CD4-positive, CD25-positive, alpha-beta regulatory T cell (primary cell): Measurements from ENCODE around the gene EPHX1. TPM values are rescaled to one million over a fixed set of nuclear protein-coding genes. Genes with fewer than 3 reads are reported as not detected.
"Not testable (repeated sequence)": the region's sequence is repeated elsewhere in the genome, so short reads cannot be mapped to it uniquely, and the experiment has no call there.

Source experiments
- ATAC-seq, 2 donors: fragments of 150-1000 bp; cut with Tn5 transposase; one replicate each; pipeline ENCODE4 v1.10.0; 2021; ENCODE audit warnings: low read depth in 2 of 2, moderate number of reproducible peaks in 2 of 2, moderate library complexity in 1 of 2
- DNase-seq, 3 donors: peaks; one replicate each; pipeline versions ENCODE4 v3.0.0 to v3.0.0-alpha.2; 2012 to 2022; ENCODE audit warnings: mixed read lengths in 1 of 3
- H3K27ac ChIP-seq: one replicate; pipeline ENCODE4 v1.7.0; 2013; ENCODE audit warnings: mild to moderate bottlenecking, low read length; ENCODE audit not compliant: insufficient read depth, poor library complexity, severe bottlenecking
- H3K27me3 ChIP-seq: one replicate; pipeline ENCODE4 v1.7.0; 2013; ENCODE audit warnings: low read length; ENCODE audit not compliant: control insufficient read depth, insufficient read depth
- H3K36me3 ChIP-seq: one replicate; pipeline ENCODE4 v1.7.0; 2013; ENCODE audit warnings: mild to moderate bottlenecking, low read length, moderate library complexity; ENCODE audit not compliant: control insufficient read depth, insufficient read depth
- H3K4me1 ChIP-seq: 2 replicates; pipeline ENCODE4 v1.7.0; 2013; ENCODE audit warnings: mild to moderate bottlenecking, low read length; ENCODE audit not compliant: insufficient read depth, control insufficient read depth, poor library complexity, severe bottlenecking
- H3K4me3 ChIP-seq: one replicate; pipeline ENCODE4 v1.7.0; 2013; ENCODE audit warnings: low read depth, mild to moderate bottlenecking, low read length, moderate library complexity
- H3K9me3 ChIP-seq, 2 experiments: 1 replicate in 1 of 2; 2 replicates in 1 of 2; pipeline ENCODE4 v1.7.0; 2013; ENCODE audit warnings: low read length in 2 of 2, mild to moderate bottlenecking in 1 of 2, moderate library complexity in 1 of 2; ENCODE audit not compliant: control insufficient read depth in 2 of 2
- H3K27ac Mint-ChIP-seq, 3 donors: one replicate each; pipeline ENCODE4 v1.8.0; 2020 to 2022; ENCODE audit warnings: mild to moderate bottlenecking in 3 of 3, mixed read lengths in 3 of 3, moderate library complexity in 2 of 3
- H3K27me3 Mint-ChIP-seq: one replicate; pipeline ENCODE4 v1.8.0; 2022; ENCODE audit warnings: mild to moderate bottlenecking, mixed read lengths
- H3K36me3 Mint-ChIP-seq: one replicate; pipeline ENCODE4 v1.8.0; 2020; ENCODE audit warnings: mixed read lengths
- H3K4me1 Mint-ChIP-seq, 4 donors: one replicate each; pipeline ENCODE4 v1.8.0; 2020 to 2022; ENCODE audit warnings: mixed read lengths in 4 of 4, mild to moderate bottlenecking in 1 of 4
- H3K4me3 Mint-ChIP-seq, 4 donors: one replicate each; pipeline ENCODE4 v1.8.0; 2020 to 2022; ENCODE audit warnings: mild to moderate bottlenecking in 4 of 4, mixed read lengths in 4 of 4, moderate library complexity in 3 of 4
- H3K9me3 Mint-ChIP-seq, 7 donors: one replicate each; pipeline ENCODE4 v1.8.0; 2020 to 2022; ENCODE audit warnings: mixed read lengths in 7 of 7, mild to moderate bottlenecking in 3 of 7, moderate library complexity in 2 of 7
- polyA plus RNA-seq, 4 donors: library from polyadenylated mRNA; unstranded; fragments of 300-500 nt; fragmentation: Illumina TruSeq; gene quantifications; one replicate each; pipeline ENCODE4 v1.2.3, GENCODE V29; 2021
- total RNA-seq: library from RNA; stranded (reverse); gene quantifications from one replicate; pipeline ENCODE4 v1.2.3, GENCODE V29; 2022

Gene EPHX1
- total and polyA plus RNA-seq, 5 donors from 2014 or later = 0.11 to 0.62 (median 0.45) TPM; not detected in 1

DNA sequence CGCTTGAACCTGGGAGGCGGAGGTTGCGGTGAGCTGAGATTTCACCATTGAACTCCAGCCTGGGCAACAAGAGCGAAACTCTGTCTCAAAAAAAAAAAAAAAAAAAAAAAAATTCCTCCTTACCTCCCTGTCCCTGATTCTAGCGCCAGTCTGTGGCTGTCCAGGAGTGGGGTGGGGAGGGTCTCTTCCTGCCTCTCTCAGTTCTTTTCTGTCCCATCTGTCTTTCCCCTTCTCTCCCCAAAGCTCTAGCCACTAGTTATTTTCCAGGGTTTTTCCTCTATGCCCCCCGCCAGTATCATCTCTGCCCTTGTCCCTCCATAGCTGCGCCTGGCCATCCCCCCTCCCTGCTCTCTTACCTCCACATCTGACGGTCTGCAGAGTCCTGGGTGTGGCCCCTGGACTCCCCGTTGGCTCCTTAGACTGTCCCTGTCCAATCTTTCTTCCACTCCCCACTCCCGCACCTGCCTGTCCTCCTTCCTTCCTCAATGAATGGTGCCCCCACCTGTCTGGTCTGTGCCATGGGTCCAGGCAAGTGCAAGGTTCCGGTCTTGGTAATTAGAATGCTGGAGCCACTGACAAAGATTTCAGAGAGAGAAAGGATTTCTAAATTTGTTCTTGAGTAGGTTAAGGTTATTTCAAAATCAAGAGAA, 73.8 kb downstream of the EPHX1 start:
- Mint-ChIP-seq H3K9me3 (peaks cover 0 to 2% (median 0%) of the 10 kb centered on the region in 7 donors), H3K4me3 (peak overlapping the region; percentile 98 to 100 (median 98)), H3K27me3 (peaks cover 4% of the 10 kb centered on the region), H3K4me1 (peaks cover 0 to 43% (median 23%) of the 10 kb centered on the region in 4 donors), H3K36me3 (peaks cover 4% of the 10 kb centered on the region), H3K27ac (peak overlapping the region; percentile 57 to 96 (median 91))
- no peak overlapping the region for H3K27ac ChIP-seq
- peaks cover 5% of the 10 kb centered on the region for H3K36me3 ChIP-seq
- peaks cover 41% of the 10 kb centered on the region for H3K4me1 ChIP-seq
- H3K27me3 ChIP-seq = no peaks in the 10 kb centered on the region
- H3K4me3 ChIP-seq = no peak overlapping the region
- no peak for ATAC-seq
- no peaks in the 10 kb centered on the region for H3K9me3 ChIP-seq
- DNase-seq = no peak

DNA sequence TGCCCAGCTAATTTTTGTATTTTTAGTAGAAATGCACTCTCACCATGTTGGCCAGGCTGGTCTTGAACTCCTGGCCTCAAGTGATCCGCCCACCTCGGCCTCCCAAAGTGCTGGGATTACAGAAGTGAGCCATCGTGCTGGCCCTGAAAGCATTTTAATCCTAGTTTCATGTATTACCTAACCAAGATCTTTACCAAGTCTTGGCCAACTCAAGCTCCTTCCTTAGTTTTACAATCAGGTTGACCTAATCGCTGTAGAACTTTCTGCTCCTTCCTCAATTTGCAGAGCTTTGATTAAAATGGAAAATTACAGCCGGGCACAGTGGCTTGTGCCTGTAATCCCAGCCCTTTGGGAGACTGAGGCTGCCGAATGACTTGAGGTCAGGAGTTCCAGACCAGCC, 75.4 kb downstream of the EPHX1 start:
- Histone ChIP-seq H3K27me3 (no peaks in the 10 kb centered on the region), H3K27ac (no peak overlapping the region), H3K9me3 (no peaks in the 10 kb centered on the region), H3K4me3 (no peak overlapping the region), H3K4me1 (peaks cover 25% of the 10 kb centered on the region), H3K36me3 (no peaks in the 10 kb centered on the region)
- no peaks in the 10 kb centered on the region for H3K36me3 Mint-ChIP-seq
- H3K27me3 Mint-ChIP-seq = peaks cover 4% of the 10 kb centered on the region
- peaks cover 0 to 38% (median 9%) of the 10 kb centered on the region in 4 donors for H3K4me1 Mint-ChIP-seq
- peaks cover 0 to 2% (median 0%) of the 10 kb centered on the region in 7 donors for H3K9me3 Mint-ChIP-seq
- ATAC-seq (no peak), DNase-seq (no peak)
- peak overlapping the region in 3 of 4 donors; percentile 3 to 88 (median 64) for H3K4me3 Mint-ChIP-seq
- peak overlapping the region in 1 of 3 donors; percentile 20 for H3K27ac Mint-ChIP-seq

DNA sequence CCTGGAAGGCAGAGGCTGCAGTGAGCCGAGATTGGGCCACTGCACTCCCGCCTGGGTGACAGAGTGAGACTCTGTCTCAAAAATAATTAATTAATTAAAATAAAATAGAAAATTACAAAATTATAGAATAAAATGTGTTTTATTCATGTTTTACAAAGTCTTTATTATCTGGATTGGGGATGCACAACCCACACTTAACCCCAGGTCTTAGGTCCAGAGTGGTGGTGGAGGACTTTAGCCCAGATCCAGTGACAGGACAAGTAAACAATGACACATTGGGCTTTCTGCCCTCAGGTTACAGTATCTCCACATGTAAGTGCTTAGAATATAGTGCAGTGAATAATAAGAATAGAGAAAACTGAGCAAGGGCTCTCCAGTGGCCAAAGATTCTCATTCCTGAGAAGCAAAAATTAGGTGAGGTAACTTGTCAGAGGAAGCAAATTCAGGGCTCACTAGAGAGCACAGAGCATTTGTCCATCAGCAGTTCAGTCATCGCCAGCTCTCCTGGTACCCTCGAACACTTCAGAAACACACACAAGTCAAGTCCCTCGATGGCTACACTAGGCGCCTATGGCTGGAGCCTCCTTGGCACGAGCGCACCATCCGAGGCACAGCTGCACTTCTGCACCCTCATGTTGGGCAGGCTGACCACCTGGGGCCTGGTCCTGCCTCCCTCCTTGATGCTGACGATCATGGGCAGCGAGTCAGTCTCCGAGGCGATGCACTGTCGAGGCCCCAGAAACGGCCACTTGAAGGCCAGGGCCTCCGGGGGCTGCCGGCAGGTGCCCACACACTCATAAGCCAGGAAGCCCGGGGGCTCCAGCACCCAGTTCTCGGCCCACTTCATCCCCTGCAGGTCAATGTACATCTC, 76.5 kb downstream of the EPHX1 start:
- Mint-ChIP-seq H3K4me3 (peak overlapping the region in 2 of 4 donors; percentile 74 to 81), H3K4me1 (peaks cover 0 to 38% (median 6%) of the 10 kb centered on the region in 4 donors), H3K36me3 (no peaks in the 10 kb centered on the region), H3K9me3 (peaks cover 0 to 2% (median 0%) of the 10 kb centered on the region in 7 donors), H3K27ac (no peak overlapping the region), H3K27me3 (no peaks in the 10 kb centered on the region)
- ATAC-seq (no peak), DNase-seq (no peak)
- Histone ChIP-seq H3K9me3 (no peaks in the 10 kb centered on the region), H3K4me3 (no peak overlapping the region), H3K4me1 (peaks cover 14% of the 10 kb centered on the region), H3K27ac (no peak overlapping the region), H3K36me3 (no peaks in the 10 kb centered on the region), H3K27me3 (no peaks in the 10 kb centered on the region)

DNA sequence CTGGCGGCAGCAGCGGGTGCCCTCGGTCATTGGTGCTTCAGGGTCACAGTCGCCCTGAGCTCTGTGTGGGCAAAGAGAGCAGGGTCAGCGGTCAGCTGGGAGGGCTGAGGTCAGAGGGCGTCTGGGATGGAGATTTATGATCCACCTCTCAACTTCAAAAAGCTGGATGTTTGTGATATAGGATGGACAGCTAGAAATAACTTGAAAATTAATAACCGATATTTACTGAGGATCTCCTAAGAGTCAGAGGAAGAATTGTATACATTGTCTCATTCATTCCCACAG, 77.0 kb downstream of the EPHX1 start:
- Mint-ChIP-seq H3K9me3 (peaks cover 0 to 2% (median 0%) of the 10 kb centered on the region in 7 donors), H3K27ac (no peak overlapping the region), H3K27me3 (no peaks in the 10 kb centered on the region), H3K36me3 (no peaks in the 10 kb centered on the region), H3K4me3 (peak overlapping the region in 2 of 4 donors; percentile 74 to 81), H3K4me1 (peaks cover 0 to 39% (median 6%) of the 10 kb centered on the region in 4 donors)
- peaks cover 13% of the 10 kb centered on the region for H3K4me1 ChIP-seq
- H3K4me3 ChIP-seq = no peak overlapping the region
- DNase-seq (no peak), ATAC-seq (no peak)
- no peaks in the 10 kb centered on the region for H3K27me3 ChIP-seq
- no peak overlapping the region for H3K27ac ChIP-seq
- no peaks in the 10 kb centered on the region for H3K36me3 ChIP-seq
- no peaks in the 10 kb centered on the region for H3K9me3 ChIP-seq

DNA sequence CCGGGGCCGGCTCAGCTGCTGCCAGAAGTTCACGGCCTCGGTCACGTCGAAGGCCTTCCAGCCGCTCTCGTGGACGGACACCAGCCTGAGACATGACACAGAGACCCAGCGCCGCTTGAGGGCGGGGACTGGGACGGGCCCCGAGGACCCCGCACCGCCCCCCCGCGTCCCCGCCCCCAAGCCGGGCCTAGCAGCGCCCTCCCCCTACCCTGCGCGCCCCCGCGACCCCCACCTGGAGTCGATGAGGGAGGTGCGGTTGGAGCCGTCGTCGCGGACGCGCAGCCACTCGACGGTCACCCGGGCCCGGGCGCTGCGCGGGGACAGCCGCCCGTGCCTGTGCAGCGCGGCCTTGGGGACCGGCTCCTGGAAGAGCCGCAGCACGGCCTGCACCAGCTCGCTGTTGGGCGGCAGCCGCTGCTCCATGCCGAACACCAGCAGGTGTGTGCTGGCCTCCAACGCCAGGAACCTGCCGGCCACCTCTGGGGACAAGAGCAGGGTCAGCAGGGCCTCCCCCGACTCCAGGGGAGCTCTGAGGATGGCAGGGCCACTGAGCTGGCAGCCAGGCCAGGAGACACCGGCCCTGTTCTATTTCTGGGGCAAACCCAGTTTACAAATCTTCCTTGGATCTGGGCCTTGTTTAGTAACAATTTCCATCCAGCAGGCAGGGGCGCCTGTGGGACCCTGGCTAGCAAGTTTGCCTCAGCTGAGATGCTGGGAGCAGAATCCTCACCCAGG, 77.8 kb downstream of the EPHX1 start:
- not testable (repeated sequence) for H3K36me3 ChIP-seq, ATAC-seq, DNase-seq, H3K27ac ChIP-seq, H3K27me3 ChIP-seq, H3K36me3 Mint-ChIP-seq, H3K9me3 Mint-ChIP-seq, H3K9me3 ChIP-seq, H3K27me3 Mint-ChIP-seq, H3K4me3 ChIP-seq
- peak overlapping the region in 2 of 3 donors; percentile 36 to 65 for H3K27ac Mint-ChIP-seq
- H3K4me3 Mint-ChIP-seq = peak overlapping the region in 2 of 4 donors; percentile 38 to 74
- H3K4me1 Mint-ChIP-seq = peaks cover 0 to 39% (median 6%) of the 10 kb centered on the region in 4 donors
- H3K4me1 ChIP-seq = peaks cover 13% of the 10 kb centered on the region

DNA sequence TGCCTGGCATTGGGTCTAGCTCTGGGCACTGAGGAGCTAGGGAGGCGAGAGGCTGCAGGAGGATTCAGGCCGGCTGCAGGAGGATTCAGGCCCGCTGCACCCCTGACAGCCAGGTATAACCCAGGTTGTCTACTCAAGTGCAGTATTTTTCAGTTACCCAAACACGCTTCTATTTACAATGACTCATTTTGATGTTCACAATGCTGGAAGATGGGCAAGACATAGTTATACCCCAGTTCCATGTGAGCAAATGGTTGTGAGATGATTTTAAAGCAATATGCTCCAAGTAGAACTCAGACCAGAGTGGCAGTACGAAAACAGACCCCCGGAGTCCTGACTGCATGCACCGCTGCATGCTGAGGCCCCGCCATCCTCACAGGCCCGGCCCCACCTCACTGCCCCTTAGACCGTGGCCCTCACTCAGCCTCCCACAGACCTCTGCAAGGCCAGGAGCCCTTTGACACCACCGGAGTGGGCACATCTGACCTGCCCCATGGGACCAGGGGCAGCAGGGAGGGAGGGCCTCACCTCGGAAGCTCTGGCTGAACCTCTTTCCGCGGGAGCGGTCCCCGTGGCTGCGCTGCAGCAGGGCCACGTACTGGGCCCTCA, 78.5 kb downstream of the EPHX1 start:
- Histone ChIP-seq H3K9me3 (no peaks in the 10 kb centered on the region), H3K27ac (no peak overlapping the region), H3K4me3 (no peak overlapping the region), H3K4me1 (peaks cover 10% of the 10 kb centered on the region), H3K27me3 (no peaks in the 10 kb centered on the region), H3K36me3 (no peaks in the 10 kb centered on the region)
- Mint-ChIP-seq H3K36me3 (no peaks in the 10 kb centered on the region), H3K27ac (peak overlapping the region in 2 of 3 donors; percentile 36 to 65), H3K4me3 (peak overlapping the region in 1 of 4 donors; percentile 38), H3K27me3 (no peaks in the 10 kb centered on the region), H3K4me1 (peaks cover 0 to 35% (median 4%) of the 10 kb centered on the region in 4 donors), H3K9me3 (peaks cover 0 to 2% (median 0%) of the 10 kb centered on the region in 7 donors)
- ATAC-seq (no peak), DNase-seq (no peak)

DNA sequence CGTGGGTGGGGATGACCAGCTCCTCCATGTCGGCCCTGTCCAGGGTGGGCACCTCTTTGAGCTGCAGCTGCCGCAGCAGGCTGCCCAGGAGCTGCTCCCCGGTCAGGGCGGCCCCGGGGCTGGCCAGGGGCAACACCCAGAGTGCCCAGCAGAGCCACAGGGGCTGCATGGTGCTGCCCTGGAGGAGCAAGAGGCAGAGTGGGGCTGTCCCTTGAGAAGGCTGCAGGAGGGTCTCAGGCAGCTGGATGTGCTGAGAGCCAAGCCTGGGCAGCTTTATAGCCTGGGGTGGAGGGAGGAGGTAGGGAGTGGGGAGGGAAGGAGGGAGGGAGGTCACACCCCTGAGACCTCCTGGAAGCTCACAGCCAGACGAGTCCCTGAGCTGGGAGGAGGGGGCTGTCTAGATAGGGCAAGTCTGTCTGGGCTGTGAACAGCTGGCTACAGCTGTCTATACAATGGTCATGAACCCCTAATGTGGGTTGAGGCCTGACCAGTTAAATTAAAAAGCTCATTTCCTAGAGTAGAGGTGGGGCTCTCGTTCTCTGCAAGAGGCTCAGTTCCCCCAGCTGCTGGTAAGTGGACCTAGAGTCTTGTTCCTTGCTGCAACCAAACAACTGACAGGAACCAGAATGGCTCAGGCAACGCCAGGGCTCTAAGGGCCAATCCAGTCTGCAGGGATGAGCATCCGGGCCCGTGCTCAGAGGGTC, 79.1 kb downstream of the EPHX1 start, which contains the start of gene LEFTY1:
Gene LEFTY1, minus strand, starts transcription at position 249 of the 704 bp plus-strand sequence. Its CDS starts 80 bp downstream, at position 169.
- H3K27ac Mint-ChIP-seq = peak within 1 kb of the TSS in 2 of 3 donors; percentile 36 to 65
- H3K4me1 Mint-ChIP-seq = peaks cover 2 to 37% (median 7%) of the 10 kb centered on the region in 4 donors
- Histone ChIP-seq H3K4me3 (no peak within 1 kb of the TSS), H3K4me1 (peaks cover 4% of the 10 kb centered on the region), H3K36me3 (no peaks in the 10 kb centered on the region), H3K9me3 (no peaks in the 10 kb centered on the region), H3K27ac (no peak within 1 kb of the TSS), H3K27me3 (no peaks in the 10 kb centered on the region)
- no peak for ATAC-seq
- peak within 1 kb of the TSS in 2 of 4 donors; percentile 38 to 49 for H3K4me3 Mint-ChIP-seq
- no peaks in the 10 kb centered on the region for H3K27me3 Mint-ChIP-seq
- H3K36me3 Mint-ChIP-seq = no peaks in the 10 kb centered on the region
- no peak for DNase-seq
- H3K9me3 Mint-ChIP-seq = peaks cover 0 to 2% (median 0%) of the 10 kb centered on the region in 7 donors
